Glutamatergic neuron (in vitro differentiated cells): Measurements from ENCODE around the gene HOXB6. TPM values are rescaled to one million over a fixed set of nuclear protein-coding genes. Genes with fewer than 3 reads are reported as not detected.

ENCODE experiments used
- DNase-seq: peaks from one replicate; pipeline ENCODE4 v3.0.0; 2022
- H3K27ac Mint-ChIP-seq: one replicate; pipeline ENCODE4 v1.8.0; 2020; ENCODE audit warnings: mild to moderate bottlenecking, mixed read lengths, inconsistent platforms; ENCODE audit not compliant: unreplicated experiment
- H3K27me3 Mint-ChIP-seq: one replicate; pipeline ENCODE4 v1.8.0; 2020; ENCODE audit warnings: mild to moderate bottlenecking, moderate library complexity, mixed read lengths, inconsistent platforms; ENCODE audit not compliant: unreplicated experiment
- H3K36me3 Mint-ChIP-seq: one replicate; pipeline ENCODE4 v1.8.0; 2020; ENCODE audit warnings: mild to moderate bottlenecking, mixed read lengths, inconsistent platforms; ENCODE audit not compliant: unreplicated experiment
- H3K4me1 Mint-ChIP-seq: one replicate; pipeline ENCODE4 v1.8.0; 2020; ENCODE audit warnings: mild to moderate bottlenecking, low read depth, mixed read lengths, inconsistent platforms; ENCODE audit not compliant: unreplicated experiment
- H3K4me3 Mint-ChIP-seq: one replicate; pipeline ENCODE4 v1.8.0; 2020; ENCODE audit warnings: mild to moderate bottlenecking, mixed read lengths, inconsistent platforms; ENCODE audit not compliant: unreplicated experiment
- H3K9me3 Mint-ChIP-seq: one replicate; pipeline ENCODE4 v1.8.0; 2020; ENCODE audit warnings: mild to moderate bottlenecking, moderate library complexity, mixed read lengths, inconsistent platforms; ENCODE audit not compliant: unreplicated experiment
- CTCF ChIP-seq: fragments of 200-600 bp; sonication (generic); IDR thresholded peaks from one replicate; pipeline ENCODE4 v1.5.0; 2021; ENCODE audit not compliant: partially characterized antibody, unreplicated experiment
- total RNA-seq: library from RNA; stranded (reverse); fragmentation: NEBNext Ultra II Directional; extraction: Animal tissue kit (Norgen Biotek cat#: 25700); gene quantifications from one replicate; pipeline ENCODE4 v1.2.1, GENCODE V29; 2021; ENCODE audit not compliant: unreplicated experiment

Gene HOXB6
- total RNA-seq, 1 donor from 2014 or later, result not detected

DNA sequence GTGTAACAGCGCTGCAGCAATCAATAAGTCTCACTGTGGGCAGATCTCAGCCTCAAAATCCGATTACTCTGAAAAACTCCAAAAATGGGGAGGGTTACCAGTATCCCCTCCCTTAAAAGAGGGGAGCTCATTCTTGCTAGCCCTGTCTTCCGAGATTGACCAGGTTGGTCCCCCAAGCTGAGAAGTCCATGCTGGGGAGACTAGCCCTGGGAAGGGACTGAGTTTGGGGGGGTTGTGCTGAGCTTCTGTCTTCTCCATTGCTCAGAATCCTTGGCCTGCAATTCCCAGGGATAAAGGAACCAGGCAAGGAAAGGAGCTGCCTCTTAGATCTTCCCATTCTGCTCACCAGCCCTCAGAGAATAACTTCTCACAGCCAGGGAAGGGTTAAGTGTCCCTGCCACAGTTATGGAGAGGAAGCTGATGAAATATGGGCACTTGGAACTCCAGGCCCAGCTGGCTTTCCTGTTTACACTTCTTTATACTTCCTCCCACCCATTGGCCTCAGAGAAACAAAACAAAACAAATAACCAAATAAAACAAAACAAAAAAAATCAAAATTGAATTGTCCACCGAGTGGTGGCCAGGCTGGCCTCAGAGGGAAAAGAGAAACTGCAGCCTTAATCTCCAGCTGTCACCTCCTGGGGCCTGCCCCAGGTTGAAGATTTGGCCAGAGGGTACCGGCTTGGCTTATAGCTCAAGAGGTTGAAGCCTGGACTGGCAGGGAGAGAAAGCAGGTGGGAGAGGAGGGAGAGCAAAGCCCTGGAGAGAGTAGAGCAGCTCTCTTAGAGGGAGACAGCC, 17.3 kb downstream of the HOXB6 start:
- Mint-ChIP-seq H3K36me3 (peaks cover 3% of the 10 kb centered on the region), H3K27ac (no peak overlapping the region), H3K4me3 (no peak overlapping the region), H3K9me3 (peaks cover 12% of the 10 kb centered on the region), H3K27me3 (peaks cover 67% of the 10 kb centered on the region), H3K4me1 (peaks cover 9% of the 10 kb centered on the region)
- no peak for DNase-seq
- no peak for TF ChIP-seq CTCF

- peaks cover 67% of the 10 kb centered on the region for H3K27me3 Mint-ChIP-seq
- DNase-seq, result no peak
- peaks cover 14% of the 10 kb centered on the region for H3K9me3 Mint-ChIP-seq
- H3K36me3 Mint-ChIP-seq, result peaks cover 3% of the 10 kb centered on the region
- H3K27ac Mint-ChIP-seq, result no peak overlapping the region
- TF ChIP-seq CTCF, result no peak
- peaks cover 9% of the 10 kb centered on the region for H3K4me1 Mint-ChIP-seq
- peak overlapping the region; percentile 45 for H3K4me3 Mint-ChIP-seq
Measured at GRCh38 chr17:48586355-48587258, 18.2 kb downstream of the HOXB6 start.

DNA sequence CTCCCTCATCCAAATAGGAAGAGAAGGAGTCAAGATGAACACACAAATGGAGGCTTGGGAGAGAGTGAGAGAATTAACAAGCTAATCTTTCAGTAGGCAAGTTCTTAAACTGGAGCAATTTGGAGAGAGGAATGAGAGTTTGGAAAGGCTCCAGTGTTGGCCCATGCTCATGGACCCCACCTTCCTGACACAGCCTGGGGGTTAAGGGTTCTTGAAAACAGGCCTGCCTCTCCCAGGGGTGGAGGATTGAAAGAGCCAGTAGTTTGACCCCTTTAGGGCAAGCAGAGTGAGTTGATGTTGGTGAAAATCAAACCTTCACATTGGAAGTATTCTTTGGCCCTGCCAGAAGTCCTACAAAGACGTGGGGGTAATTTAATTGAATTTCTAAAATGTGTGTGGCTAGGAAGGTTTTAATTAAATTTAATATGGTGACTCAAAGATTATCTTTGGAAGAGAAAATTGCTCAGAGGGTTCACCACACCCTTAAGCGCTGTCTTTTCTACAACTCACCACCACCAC, 20.5 kb downstream of the HOXB6 start:
- no peak overlapping the region for H3K4me3 Mint-ChIP-seq
- H3K4me1 Mint-ChIP-seq, result peaks cover 9% of the 10 kb centered on the region
- H3K9me3 Mint-ChIP-seq, result peaks cover 16% of the 10 kb centered on the region
- H3K36me3 Mint-ChIP-seq, result peaks cover 3% of the 10 kb centered on the region
- DNase-seq, result no peak
- no peak for TF ChIP-seq CTCF
- peaks cover 72% of the 10 kb centered on the region for H3K27me3 Mint-ChIP-seq
- no peak overlapping the region for H3K27ac Mint-ChIP-seq

GRCh38 chr17:48583708-48584222, 21.0 kb downstream of the HOXB6 start:
- H3K27ac Mint-ChIP-seq, result no peak overlapping the region

More at GRCh38 chr17:48583708-48584222, 21.0 kb downstream of the HOXB6 start:
- Mint-ChIP-seq H3K4me1 (peaks cover 9% of the 10 kb centered on the region), H3K9me3 (peaks cover 18% of the 10 kb centered on the region), H3K4me3 (no peak overlapping the region), H3K36me3 (peaks cover 3% of the 10 kb centered on the region), H3K27me3 (peaks cover 76% of the 10 kb centered on the region)
- no peak for TF ChIP-seq CTCF
- DNase-seq, result no peak
